Keratinocyte (primary cell): Measurements from ENCODE around the gene TM4SF5. TPM values are rescaled to one million over a fixed set of nuclear protein-coding genes. Genes with fewer than 3 reads are reported as not detected.

Experiments
- DNase-seq: peaks from one replicate; pipeline ENCODE4 v3.0.0-alpha.2; 2011; ENCODE audit warnings: low read depth, missing footprints, low spot score
- FAIRE-seq: peaks from 2 replicates; lab custom pipeline; 2011; peaks lifted over from hg19 to GRCh38; lab: Jason Lieb, UNC
- H2AFZ ChIP-seq: 2 replicates; pipeline ENCODE4 v1.6.0; 2012; ENCODE audit warnings: low read length, control low read depth, inconsistent platforms; ENCODE audit not compliant: control insufficient read depth
- H3K27ac ChIP-seq: 2 replicates; pipeline ENCODE4 v1.5.1; 2011; ENCODE audit warnings: low read length; ENCODE audit not compliant: control insufficient read depth, insufficient read depth
- H3K27me3 ChIP-seq: 3 replicates; pipeline ENCODE4 v1.6.0; 2011; ENCODE audit warnings: low read length; ENCODE audit not compliant: control insufficient read depth, insufficient read depth; ENCODE audit errors: extremely low read depth
- H3K36me3 ChIP-seq, 2 experiments: 2 replicates in 1 of 2; 3 replicates in 1 of 2; pipeline ENCODE4 v1.5.1; 2011; ENCODE audit warnings: low read length in 2 of 2, mild to moderate bottlenecking in 1 of 2; ENCODE audit not compliant: control insufficient read depth in 2 of 2, insufficient read depth in 2 of 2; ENCODE audit errors: extremely low read depth in 1 of 2
- H3K4me1 ChIP-seq: 3 replicates; pipeline ENCODE4 v1.5.1; 2011; ENCODE audit warnings: low read length; ENCODE audit not compliant: control insufficient read depth, insufficient read depth; ENCODE audit errors: extremely low read depth
- H3K4me2 ChIP-seq: 3 replicates; pipeline ENCODE4 v1.6.0; 2011; ENCODE audit warnings: low read depth, low read length; ENCODE audit not compliant: control insufficient read depth, insufficient read depth; ENCODE audit errors: extremely low read depth
- H3K4me3 ChIP-seq, 3 experiments: fragments of 200-600 bp in 1 of 3; sonication (generic) in 1 of 3; 2 replicates in 2 of 3; 3 replicates in 1 of 3; pipeline ENCODE4 v1.5.1; 2011 to 2016; ENCODE audit warnings: low read length in 3 of 3, mild to moderate bottlenecking in 3 of 3, control low read depth in 2 of 3, inconsistent platforms in 1 of 3, low read depth in 1 of 3, mixed read lengths in 1 of 3, mixed run types in 1 of 3, moderate library complexity in 1 of 3; ENCODE audit not compliant: control insufficient read depth in 2 of 3, insufficient read depth in 2 of 3; ENCODE audit errors: extremely low read depth in 1 of 3
- H3K79me2 ChIP-seq: 2 replicates; pipeline ENCODE4 v1.6.0; 2012; ENCODE audit warnings: low read length; ENCODE audit not compliant: control insufficient read depth, insufficient read depth
- H3K9ac ChIP-seq: 3 replicates; pipeline ENCODE4 v1.6.0; 2011; ENCODE audit warnings: low read length; ENCODE audit not compliant: control insufficient read depth, insufficient read depth; ENCODE audit errors: extremely low read depth
- H3K9me1 ChIP-seq: 3 replicates; pipeline ENCODE4 v1.6.0; 2011; ENCODE audit warnings: low read length; ENCODE audit not compliant: control insufficient read depth, insufficient read depth; ENCODE audit errors: extremely low read depth
- H3K9me3 ChIP-seq: 2 replicates; pipeline ENCODE4 v1.5.1; 2012; ENCODE audit warnings: low read depth, low read length; ENCODE audit not compliant: control insufficient read depth
- H4K20me1 ChIP-seq: 3 replicates; pipeline ENCODE4 v1.6.0; 2011; ENCODE audit warnings: low read length; ENCODE audit not compliant: control insufficient read depth, insufficient read depth; ENCODE audit errors: extremely low read depth
- CTCF ChIP-seq, 3 experiments: IDR thresholded peaks in 1 of 3; conservative IDR thresholded peaks in 1 of 3; optimal IDR thresholded peaks in 1 of 3; 2 replicates in 2 of 3; 3 replicates in 1 of 3; pipeline versions ENCODE3 to v1.5.1; 2011; ENCODE audit warnings: low read length in 3 of 3, mild to moderate bottlenecking in 3 of 3, moderate library complexity in 2 of 3, control low read depth in 1 of 3, inconsistent platforms in 1 of 3; ENCODE audit not compliant: insufficient read depth in 2 of 3; ENCODE audit errors: extremely low read depth in 1 of 3
- EZH2 ChIP-seq: IDR thresholded peaks from one replicate; pipeline ENCODE4 v1.6.1; 2012; ENCODE audit warnings: inconsistent platforms, mild to moderate bottlenecking, low read length, moderate library complexity
- dilution Hi-C: fragments of 300-500 bp; cut with MboI; formaldehyde crosslinking; loops from one replicate; pipeline ENCODE4 v1.7.0; 2020; ENCODE audit warnings: low sequenced_read_pairs; ENCODE audit not compliant: extremely low pct_ligation_motif_present
- polyA plus RNA-seq, 5 experiments: library from polyadenylated mRNA; depleted of rRNA in 3 of 5; stranded (reverse) in 3 of 5; stranded (forward) in 1 of 5; unstranded in 1 of 5; fragments of >200 nt; gene quantifications; 1 replicate in 1 of 5; 2 replicates in 3 of 5; 3 replicates in 1 of 5; pipeline versions ENCODE4 v1.2.1 to v1.2.3, GENCODE V29; 2011 to 2012; ENCODE audit warnings: missing spikeins in 2 of 5, low read depth in 1 of 5, low replicate concordance in 1 of 5

TM4SF5 gene
- polyA plus RNA-seq, 1 donor (not counting 4 experiments of a cell fraction or from before 2014, with no cell fraction given) = not detected

- dilution Hi-C loops = no loop called here
Measured at GRCh38 chr17:4753392-4753791, 18.3 kb upstream of the TM4SF5 start.

GRCh38 chr17:4759776-4760236 lies 11.9 kb upstream of the TM4SF5 start:
- TF ChIP-seq CTCF (optimal IDR thresholded peaks at IDR 0.05 in 1 of 3, IDR thresholded peaks at IDR 0.05 in 1 of 3, conservative IDR thresholded peaks at IDR 0.05 in 1 of 3; ENCODE audit: extremely low read depth in 1 of 3, insufficient read depth in 2 of 3, low read length in 3 of 3) = no peak
- no peak for TF ChIP-seq EZH2
- Histone ChIP-seq H2AFZ (no peak overlapping the region), H3K9me3 (no peaks in the 10 kb centered on the region), H3K27me3 (no peaks in the 10 kb centered on the region), H3K79me2 (no peaks in the 10 kb centered on the region), H3K9me1 (no peaks in the 10 kb centered on the region), H3K9ac (no peak overlapping the region), H3K36me3 (no peaks in the 10 kb centered on the region), H4K20me1 (no peaks in the 10 kb centered on the region), H3K4me3 (no peak overlapping the region), H3K27ac (no peak overlapping the region), H3K4me2 (no peak overlapping the region), H3K4me1 (no peaks in the 10 kb centered on the region)
- DNase-seq (no peak), FAIRE-seq (no peak)
- dilution Hi-C loops = no loop called here

More at GRCh38 chr17:4753392-4753791, 18.3 kb upstream of the TM4SF5 start:
- H4K20me1 ChIP-seq = no peaks in the 10 kb centered on the region
- FAIRE-seq (no peak), DNase-seq (no peak)
- no peaks in the 10 kb centered on the region for H3K9me1 ChIP-seq
- TF ChIP-seq EZH2 (no peak), CTCF (optimal IDR thresholded peaks at IDR 0.05 in 1 of 3, IDR thresholded peaks at IDR 0.05 in 1 of 3, conservative IDR thresholded peaks at IDR 0.05 in 1 of 3; ENCODE audit: extremely low read depth in 1 of 3, insufficient read depth in 2 of 3, low read length in 3 of 3) (no peak)
- no peak overlapping the region for H2AFZ ChIP-seq
- H3K4me3 ChIP-seq = no peak overlapping the region
- no peak overlapping the region for H3K4me2 ChIP-seq
- no peaks in the 10 kb centered on the region for H3K4me1 ChIP-seq
- H3K27ac ChIP-seq = no peak overlapping the region
- peaks cover 2% of the 10 kb centered on the region for H3K27me3 ChIP-seq
- no peaks in the 10 kb centered on the region for H3K79me2 ChIP-seq
- no peaks in the 10 kb centered on the region for H3K36me3 ChIP-seq
- no peaks in the 10 kb centered on the region for H3K9me3 ChIP-seq
- H3K9ac ChIP-seq = no peak overlapping the region
